A549 (cell line): ENCODE measurements around the gene MYPOP. TPM values are rescaled to one million over a fixed set of nuclear protein-coding genes. Genes with fewer than 3 reads are reported as not detected.

Experiments
- ATAC-seq, 2 experiments: fragments of 200-7000 bp in 1 of 2; fragments of >200 bp in 1 of 2; cut with Nextera tagmentation in 1 of 2; cut with Tn5 transposase in 1 of 2; 3 replicates each; pipeline versions ENCODE4 v1.8.0 to v1.9.1; 2018 to 2020; ENCODE audit warnings: mild to moderate bottlenecking in 1 of 2, moderate library complexity in 1 of 2
- CTCF ChIA-PET: fragments of 300-600 bp; sonication (Branson Sonifier 250); formaldehyde crosslinking; extraction: SDS; loops from one replicate; lab custom pipeline; 2021; ENCODE audit warnings: antibody characterized with exemption, inconsistent platforms; lab: Yijun Ruan, JAX
- POLR2A ChIA-PET: fragments of 350-600 bp; formaldehyde crosslinking; extraction: SDS; loops from one replicate; lab custom pipeline; 2021; ENCODE audit warnings: antibody characterized with exemption, inconsistent platforms; lab: Yijun Ruan, JAX
- DNase-seq, 2 experiments: peaks; one replicate each; pipeline versions ENCODE4 v3.0.0 to v3.0.0-alpha.2; 2011 to 2016; ENCODE audit warnings: low read depth in 1 of 2, low spot score in 1 of 2
- FAIRE-seq: peaks from 2 replicates; lab custom pipeline; 2011; peaks lifted over from hg19 to GRCh38; lab: Jason Lieb, UNC
- H3K27ac ChIP-seq, 2 experiments: fragments of >200 bp; sonication (Bioruptor Twin); formaldehyde crosslinking; 3 replicates each; pipeline ENCODE4 v1.5.1; 2016 to 2017
- H3K4me1 ChIP-seq: fragments of >200 bp; sonication (Bioruptor Twin); formaldehyde crosslinking; 3 replicates; pipeline ENCODE4 v1.6.1; 2016
- H3K4me2 ChIP-seq: fragments of >200 bp; sonication (Bioruptor Twin); formaldehyde crosslinking; 3 replicates; pipeline ENCODE4 v1.6.1; 2016
- H3K4me3 ChIP-seq: fragments of >200 bp; sonication (Bioruptor Twin); formaldehyde crosslinking; 3 replicates; pipeline ENCODE4 v1.5.1; 2016
- H3K9me3 ChIP-seq: fragments of >200 bp; sonication (Bioruptor Twin); formaldehyde crosslinking; 3 replicates; pipeline ENCODE4 v1.6.1; 2016
- BHLHE40 ChIP-seq: IDR thresholded peaks from 2 replicates; pipeline ENCODE4 v1.6.1; 2012; ENCODE audit warnings: low read depth, low read length, inconsistent platforms
- CBX2 ChIP-seq: fragments of 200-600 bp; sonication (generic); IDR thresholded peaks from 2 replicates; pipeline ENCODE4 v1.6.1; 2016; ENCODE audit warnings: low read depth, mild to moderate bottlenecking, borderline replicate concordance
- CBX8 ChIP-seq: fragments of 200-600 bp; sonication (generic); IDR thresholded peaks from 2 replicates; pipeline ENCODE4 v1.6.1; 2016
- CHD2 ChIP-seq: fragments of 150-350 bp; IDR thresholded peaks from 2 replicates; pipeline ENCODE4 v1.6.1; 2014; ENCODE audit warnings: low read length; ENCODE audit not compliant: partially characterized antibody
- CHD4 ChIP-seq: fragments of 200-600 bp; sonication (generic); IDR thresholded peaks from 2 replicates; pipeline ENCODE4 v1.6.1; 2016; ENCODE audit warnings: antibody characterized with exemption, mild to moderate bottlenecking, borderline replicate concordance
- HDAC2 ChIP-seq: fragments of 200-600 bp; sonication (generic); IDR thresholded peaks from 2 replicates; pipeline ENCODE4 v1.6.1; 2016
- HEYL ChIP-seq: fragments of 250-450 bp; sonication (Bioruptor Pico); IDR thresholded peaks from 2 replicates; pipeline ENCODE4 v1.8.0; 2021; ENCODE audit warnings: mild to moderate bottlenecking, moderate library complexity
- KDM5A ChIP-seq: fragments of 200-600 bp; sonication (generic); IDR thresholded peaks from 2 replicates; pipeline ENCODE4 v1.6.1; 2016; ENCODE audit warnings: antibody characterized with exemption, mild to moderate bottlenecking
- MAFK ChIP-seq: fragments of 450-650 bp; IDR thresholded peaks from 2 replicates; pipeline ENCODE4 v1.6.1; 2014; ENCODE audit not compliant: partially characterized antibody
- MYC ChIP-seq: IDR thresholded peaks from 2 replicates; pipeline ENCODE4 v1.6.1; 2012; ENCODE audit warnings: mild to moderate bottlenecking, inconsistent platforms, low read length, improper control_type of control experiment, borderline replicate concordance
- NR3C1 ChIP-seq: fragments of >200 bp; sonication (Bioruptor Twin); formaldehyde crosslinking; IDR thresholded peaks from 3 replicates; pipeline ENCODE4 v1.6.1; 2017
- POLR2AphosphoS2 ChIP-seq: conservative IDR thresholded peaks from 2 replicates; pipeline ENCODE4 v1.6.1; 2012; ENCODE audit warnings: low read length, improper control_type of control experiment, inconsistent platforms
- RAD21 ChIP-seq, 2 experiments: fragments of >200 bp in 1 of 2; sonication (Bioruptor Twin) in 1 of 2; formaldehyde crosslinking in 1 of 2; IDR thresholded peaks in 1 of 2; conservative IDR thresholded peaks in 1 of 2; 2 replicates in 1 of 2; 3 replicates in 1 of 2; pipeline ENCODE4 v1.6.1; 2012 to 2018; ENCODE audit warnings: inconsistent platforms in 1 of 2
- RCOR1 ChIP-seq: fragments of 150-350 bp; IDR thresholded peaks from 2 replicates; pipeline ENCODE4 v1.6.1; 2014; ENCODE audit warnings: antibody characterized with exemption, low read length, low read depth
- SMC3 ChIP-seq: fragments of >200 bp; sonication (Bioruptor Twin); formaldehyde crosslinking; IDR thresholded peaks from 3 replicates; pipeline ENCODE4 v1.6.1; 2018; ENCODE audit warnings: inconsistent platforms
- ZC3H11A ChIP-seq: fragments of 450-650 bp; IDR thresholded peaks from 2 replicates; pipeline ENCODE4 v1.6.1; 2014; ENCODE audit warnings: antibody characterized with exemption, mild to moderate bottlenecking
- WGBS: methylation state at CpG from one replicate; pipeline ENCODE4 v1.1.6; 2017; ENCODE audit errors: missing lambda C conversion rate; 5-methylcytosine and 5-hydroxymethylcytosine counted together
- polyA plus RNA-seq, 4 experiments: library from polyadenylated mRNA; depleted of rRNA in 3 of 4; stranded (reverse); fragments of >200 nt; fragmentation: RNase III in 1 of 4; extraction: RNeasy Plus Mini Kit Qiagen cat#74134 plus additional on column Dnase treatment in 1 of 4; gene quantifications; 2 replicates in 3 of 4; 3 replicates in 1 of 4; pipeline ENCODE4 v1.2.3, GENCODE V29; 2011 to 2017
- TF ChIP-seq, protein P1 (sequence below): fragments of >200 bp; sonication (Bioruptor Twin); formaldehyde crosslinking; IDR thresholded peaks from 2 replicates; pipeline ENCODE4 v1.6.1; 2016
- TF ChIP-seq, protein P2 (sequence below): IDR thresholded peaks from 2 replicates; pipeline ENCODE4 v1.6.1; 2012; ENCODE audit warnings: low read depth, borderline replicate concordance
- TF ChIP-seq, protein P3 (sequence below): IDR thresholded peaks from 2 replicates; pipeline ENCODE4 v1.6.1; 2012
- TF ChIP-seq, protein P4 (sequence below): fragments of 250-450 bp; sonication (Bioruptor Pico); IDR thresholded peaks from 2 replicates; pipeline ENCODE4 v1.5.0; 2021; ENCODE audit warnings: mild to moderate bottlenecking, moderate library complexity, borderline replicate concordance

Gene MYPOP
- polyA plus RNA-seq, 2 of the 4 experiments (the other 2 are of a cell fraction): 2.1 to 10.5 TPM

DNA sequence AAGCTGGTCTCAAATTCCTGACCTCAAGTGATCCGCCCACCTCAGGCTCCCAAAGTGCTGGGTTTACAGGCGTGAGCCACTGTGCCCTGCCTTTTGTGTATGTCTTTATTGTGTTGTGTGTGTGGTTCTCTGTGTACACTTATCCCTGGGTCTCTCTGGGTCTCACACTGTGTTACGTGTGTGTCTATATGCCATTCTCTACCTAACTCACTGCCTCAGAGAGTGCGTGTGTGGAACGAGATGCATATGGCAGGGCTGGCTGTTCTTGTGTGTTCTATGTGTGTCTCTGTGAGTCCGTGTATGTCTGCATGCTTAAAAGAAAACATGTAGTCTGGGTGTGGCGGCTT is 27.8 kb downstream of the MYPOP start:
- DNase-seq (no peak), ATAC-seq (no peak), FAIRE-seq (no peak)
- no peaks in the 10 kb centered on the region for H3K9me3 ChIP-seq
- H3K4me1 ChIP-seq: no peaks in the 10 kb centered on the region
- H3K4me3 ChIP-seq: no peak overlapping the region
- POLR2A ChIA-PET: no interaction called here
- no peak overlapping the region for H3K4me2 ChIP-seq
- WGBS: 87% methylated on average over 7 of the region's 7 CpGs
- TF ChIP-seq SMC3: no peak
- CTCF ChIA-PET: interaction anchor here (0.7 to 1.5 kb wide), 3 partner anchors 8 to 58 kb away, joined by 5 to 12 read pairs (median 7); partner anchors contain the start of gene FOXA3
- H3K27ac ChIP-seq: no peak overlapping the region

DNA sequence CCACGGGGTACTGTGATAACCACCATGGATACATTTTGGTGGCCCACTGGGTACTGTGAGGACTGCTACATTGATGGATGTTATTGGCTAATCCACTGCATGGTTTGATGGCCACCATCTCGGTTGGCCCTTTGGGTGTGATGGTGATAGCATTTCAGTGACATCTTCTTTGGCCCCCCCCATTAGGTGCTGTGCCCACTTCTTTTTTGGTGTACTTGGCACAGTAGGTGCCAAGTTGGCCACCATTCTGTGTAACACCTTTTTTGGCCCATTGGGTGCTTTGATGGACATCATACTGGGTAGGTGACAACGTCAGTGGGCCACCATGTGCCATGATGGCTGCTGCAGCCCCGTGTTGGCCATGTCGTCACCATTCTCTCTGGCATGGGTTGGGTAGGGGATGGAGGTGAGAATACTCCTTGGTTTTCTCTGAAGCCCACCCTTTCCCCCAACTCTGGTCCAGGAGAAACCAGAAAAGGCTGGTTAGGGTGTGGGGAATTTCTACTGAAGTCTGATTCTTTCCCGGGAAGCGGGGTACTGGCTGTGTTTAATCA is 29.1 kb downstream of the MYPOP start:
- ATAC-seq (no peak), FAIRE-seq (no peak), DNase-seq (no peak)
- 73% methylated on average over 7 of the region's 7 CpGs for WGBS
- ChIA-PET CTCF (interaction anchor here (1.4 to 11.3 kb wide), 5 partner anchors 9 to 57 kb away, joined by 7 to 315 read pairs (median 12); partner anchors contain the start of genes FOXA3, IRF2BP1 and SYMPK), POLR2A (no interaction called here)
- Histone ChIP-seq H3K4me1 (no peaks in the 10 kb centered on the region), H3K4me2 (no peak overlapping the region), H3K4me3 (no peak overlapping the region), H3K9me3 (no peaks in the 10 kb centered on the region), H3K27ac (no peak overlapping the region)
- no peak for TF ChIP-seq RAD21 (conservative IDR thresholded peaks at IDR 0.05 in 1 of 2, IDR thresholded peaks at IDR 0.05 in 1 of 2)
- TF ChIP-seq, protein P1, sequence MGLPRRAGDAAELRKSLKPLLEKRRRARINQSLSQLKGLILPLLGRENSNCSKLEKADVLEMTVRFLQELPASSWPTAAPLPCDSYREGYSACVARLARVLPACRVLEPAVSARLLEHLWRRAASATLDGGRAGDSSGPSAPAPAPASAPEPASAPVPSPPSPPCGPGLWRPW: no peak
- TF ChIP-seq HEYL (CRISPR knock-in tag): no peak
- TF ChIP-seq CBX2: no peak
- TF ChIP-seq HDAC2: no peak
- TF ChIP-seq BHLHE40: no peak
- no peak for TF ChIP-seq MYC
- no peak for TF ChIP-seq NR3C1
- no peak for TF ChIP-seq CBX8
- TF ChIP-seq CHD2: no peak
- no peak for TF ChIP-seq POLR2AphosphoS2
- TF ChIP-seq ZC3H11A: no peak
- no peak for TF ChIP-seq CHD4
- TF ChIP-seq, protein P2, sequence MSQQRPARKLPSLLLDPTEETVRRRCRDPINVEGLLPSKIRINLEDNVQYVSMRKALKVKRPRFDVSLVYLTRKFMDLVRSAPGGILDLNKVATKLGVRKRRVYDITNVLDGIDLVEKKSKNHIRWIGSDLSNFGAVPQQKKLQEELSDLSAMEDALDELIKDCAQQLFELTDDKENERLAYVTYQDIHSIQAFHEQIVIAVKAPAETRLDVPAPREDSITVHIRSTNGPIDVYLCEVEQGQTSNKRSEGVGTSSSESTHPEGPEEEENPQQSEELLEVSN: no peak
- TF ChIP-seq RCOR1: no peak
- TF ChIP-seq, protein P3, sequence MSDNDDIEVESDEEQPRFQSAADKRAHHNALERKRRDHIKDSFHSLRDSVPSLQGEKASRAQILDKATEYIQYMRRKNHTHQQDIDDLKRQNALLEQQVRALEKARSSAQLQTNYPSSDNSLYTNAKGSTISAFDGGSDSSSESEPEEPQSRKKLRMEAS: no peak
- TF ChIP-seq MAFK: no peak

DNA sequence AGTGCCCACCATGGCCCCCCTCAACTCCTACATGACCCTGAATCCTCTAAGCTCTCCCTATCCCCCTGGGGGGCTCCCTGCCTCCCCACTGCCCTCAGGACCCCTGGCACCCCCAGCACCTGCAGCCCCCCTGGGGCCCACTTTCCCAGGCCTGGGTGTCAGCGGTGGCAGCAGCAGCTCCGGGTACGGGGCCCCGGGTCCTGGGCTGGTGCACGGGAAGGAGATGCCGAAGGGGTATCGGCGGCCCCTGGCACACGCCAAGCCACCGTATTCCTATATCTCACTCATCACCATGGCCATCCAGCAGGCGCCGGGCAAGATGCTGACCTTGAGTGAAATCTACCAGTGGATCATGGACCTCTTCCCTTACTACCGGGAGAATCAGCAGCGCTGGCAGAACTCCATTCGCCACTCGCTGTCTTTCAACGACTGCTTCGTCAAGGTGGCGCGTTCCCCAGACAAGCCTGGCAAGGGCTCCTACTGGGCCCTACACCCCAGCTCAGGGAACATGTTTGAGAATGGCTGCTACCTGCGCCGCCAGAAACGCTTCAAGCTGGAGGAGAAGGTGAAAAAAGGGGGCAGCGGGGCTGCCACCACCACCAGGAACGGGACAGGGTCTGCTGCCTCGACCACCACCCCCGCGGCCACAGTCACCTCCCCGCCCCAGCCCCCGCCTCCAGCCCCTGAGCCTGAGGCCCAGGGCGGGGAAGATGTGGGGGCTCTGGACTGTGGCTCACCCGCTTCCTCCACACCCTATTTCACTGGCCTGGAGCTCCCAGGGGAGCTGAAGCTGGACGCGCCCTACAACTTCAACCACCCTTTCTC is 30.1 kb downstream of the MYPOP start:
- H3K9me3 ChIP-seq: no peaks in the 10 kb centered on the region
- no peak for ATAC-seq

More for the DNA sequence above, 30.1 kb downstream of the MYPOP start:
- no peaks in the 10 kb centered on the region for H3K4me1 ChIP-seq
- TF ChIP-seq KDM5A: no peak
- TF ChIP-seq, protein P4, sequence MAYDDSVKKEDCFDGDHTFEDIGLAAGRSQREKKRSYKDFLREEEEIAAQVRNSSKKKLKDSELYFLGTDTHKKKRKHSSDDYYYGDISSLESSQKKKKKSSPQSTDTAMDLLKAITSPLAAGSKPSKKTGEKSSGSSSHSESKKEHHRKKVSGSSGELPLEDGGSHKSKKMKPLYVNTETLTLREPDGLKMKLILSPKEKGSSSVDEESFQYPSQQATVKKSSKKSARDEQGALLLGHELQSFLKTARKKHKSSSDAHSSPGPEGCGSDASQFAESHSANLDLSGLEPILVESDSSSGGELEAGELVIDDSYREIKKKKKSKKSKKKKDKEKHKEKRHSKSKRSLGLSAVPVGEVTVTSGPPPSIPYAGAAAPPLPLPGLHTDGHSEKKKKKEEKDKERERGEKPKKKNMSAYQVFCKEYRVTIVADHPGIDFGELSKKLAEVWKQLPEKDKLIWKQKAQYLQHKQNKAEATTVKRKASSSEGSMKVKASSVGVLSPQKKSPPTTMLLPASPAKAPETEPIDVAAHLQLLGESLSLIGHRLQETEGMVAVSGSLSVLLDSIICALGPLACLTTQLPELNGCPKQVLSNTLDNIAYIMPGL: no peak
- no peak for TF ChIP-seq POLR2AphosphoS2
- TF ChIP-seq, protein P1: no peak
- FAIRE-seq (no peak), DNase-seq (no peak)
- H3K27ac ChIP-seq: no peak overlapping the region
- no peak overlapping the region for H3K4me2 ChIP-seq
- ChIA-PET POLR2A (interaction anchor here (1.4 kb wide), 1 partner anchor 9 kb away, joined by 4 read pairs; the partner anchor contains the start of gene SYMPK), CTCF (interaction anchor here (0.5 to 11.3 kb wide), 4 partner anchors 8 to 56 kb away, joined by 3 to 315 read pairs (median 11); partner anchors contain the start of genes FOXA3, IRF2BP1 and SYMPK)
- H3K4me3 ChIP-seq: no peak overlapping the region
- 92% methylated on average over 30 of the region's 34 CpGs for WGBS
